Fibroblast of mammary gland (primary cell): ENCODE results near the gene ANKMY2.
A peak's percentile ranks its signal among the peaks of the same experiment; 100 is the strongest.
"Not testable (repeated sequence)": the region's sequence is repeated elsewhere in the genome, so short reads cannot be mapped to it uniquely, and the experiment has no call there.

Experiments
- DNase-seq: peaks from one replicate; pipeline ENCODE4 v3.0.0-alpha.2; 2010; ENCODE audit warnings: low read depth
- H3K4me3 ChIP-seq: 2 replicates; pipeline ENCODE4 v1.5.1; 2011; ENCODE audit warnings: low read depth, mild to moderate bottlenecking, low read length, moderate library complexity; ENCODE audit not compliant: control insufficient read depth
- TF ChIP-seq, protein P1 (sequence below): conservative IDR thresholded peaks from 2 replicates; pipeline ENCODE4 v1.5.1; 2011; ENCODE audit warnings: low read depth, low read length, inconsistent platforms; ENCODE audit not compliant: control insufficient read depth, insufficient read depth

The ANKMY2 gene

DNA sequence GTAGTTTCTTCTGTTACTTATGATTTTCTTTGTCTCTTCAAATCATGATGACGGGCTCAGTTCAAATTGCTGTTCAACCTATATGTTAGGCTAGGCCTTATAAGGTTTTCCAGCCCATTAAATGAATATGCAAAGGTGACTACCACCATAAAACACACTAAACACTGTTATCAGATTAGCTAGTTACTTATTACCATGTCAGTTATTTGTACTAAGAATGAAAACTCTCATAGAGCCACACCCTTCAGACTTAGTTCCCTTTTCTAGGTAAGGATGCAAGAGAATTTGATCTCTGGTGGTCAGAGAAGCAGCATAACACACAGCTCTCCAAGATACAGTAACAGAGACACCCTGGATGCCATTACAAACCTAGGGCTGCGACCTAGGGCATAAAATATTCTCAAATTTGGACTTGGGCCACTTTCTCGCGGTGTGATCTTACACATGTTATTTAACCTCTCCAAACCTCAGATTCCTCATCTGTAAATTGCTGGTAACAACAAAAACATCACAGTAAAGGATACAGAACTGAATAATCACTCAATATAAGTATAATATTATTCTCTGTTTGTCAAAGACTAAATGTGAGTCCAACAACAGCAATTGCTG, 35.6 kb downstream of the ANKMY2 start:
- no peak overlapping the region for H3K4me3 ChIP-seq
- DNase-seq, result peak; percentile 15
- TF ChIP-seq, protein P1, sequence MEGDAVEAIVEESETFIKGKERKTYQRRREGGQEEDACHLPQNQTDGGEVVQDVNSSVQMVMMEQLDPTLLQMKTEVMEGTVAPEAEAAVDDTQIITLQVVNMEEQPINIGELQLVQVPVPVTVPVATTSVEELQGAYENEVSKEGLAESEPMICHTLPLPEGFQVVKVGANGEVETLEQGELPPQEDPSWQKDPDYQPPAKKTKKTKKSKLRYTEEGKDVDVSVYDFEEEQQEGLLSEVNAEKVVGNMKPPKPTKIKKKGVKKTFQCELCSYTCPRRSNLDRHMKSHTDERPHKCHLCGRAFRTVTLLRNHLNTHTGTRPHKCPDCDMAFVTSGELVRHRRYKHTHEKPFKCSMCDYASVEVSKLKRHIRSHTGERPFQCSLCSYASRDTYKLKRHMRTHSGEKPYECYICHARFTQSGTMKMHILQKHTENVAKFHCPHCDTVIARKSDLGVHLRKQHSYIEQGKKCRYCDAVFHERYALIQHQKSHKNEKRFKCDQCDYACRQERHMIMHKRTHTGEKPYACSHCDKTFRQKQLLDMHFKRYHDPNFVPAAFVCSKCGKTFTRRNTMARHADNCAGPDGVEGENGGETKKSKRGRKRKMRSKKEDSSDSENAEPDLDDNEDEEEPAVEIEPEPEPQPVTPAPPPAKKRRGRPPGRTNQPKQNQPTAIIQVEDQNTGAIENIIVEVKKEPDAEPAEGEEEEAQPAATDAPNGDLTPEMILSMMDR, result no peak

DNA sequence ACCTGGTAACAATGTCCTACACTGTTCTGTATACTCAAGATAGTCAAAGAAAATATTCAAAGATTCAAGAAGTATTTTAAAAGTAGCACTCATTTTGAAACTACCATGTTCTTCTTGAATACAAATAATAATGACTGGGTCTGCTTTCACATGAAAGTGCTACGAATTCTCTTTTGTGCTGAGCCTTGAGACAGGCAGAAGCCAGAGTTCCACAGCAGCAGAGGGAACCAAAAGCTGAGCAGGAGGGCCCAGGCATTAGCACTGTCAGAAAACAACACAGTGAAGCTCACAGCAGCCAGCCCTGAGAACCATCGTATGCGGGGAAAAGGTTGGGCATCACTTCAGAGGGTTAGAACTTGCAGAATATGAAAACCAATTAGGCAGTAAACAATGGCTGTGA, 38.9 kb downstream of the ANKMY2 start:
- no peak overlapping the region for H3K4me3 ChIP-seq
- DNase-seq, result no peak
- TF ChIP-seq, protein P1, result no peak

DNA sequence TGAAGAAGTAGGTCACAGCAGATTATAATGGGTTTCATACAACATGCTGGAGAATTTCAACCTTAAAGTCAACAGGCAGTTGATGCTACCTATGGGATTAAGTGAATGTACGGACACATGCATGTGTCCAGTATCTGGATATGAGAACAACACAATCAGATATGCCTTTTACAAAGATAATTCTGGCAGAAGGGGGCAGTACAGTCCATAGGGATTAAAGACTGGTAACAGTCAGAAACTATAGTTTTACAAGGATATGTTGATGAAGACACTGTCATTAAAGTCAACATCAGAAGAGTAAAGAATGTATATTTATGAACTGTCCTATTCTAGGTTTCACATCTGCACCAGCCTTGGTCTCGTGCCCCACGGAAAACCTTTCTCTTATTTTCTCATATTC, 41.5 kb downstream of the ANKMY2 start:
- TF ChIP-seq, protein P1, result peak; percentile 48
- no peak overlapping the region for H3K4me3 ChIP-seq
- peak; percentile 51 for DNase-seq

DNA sequence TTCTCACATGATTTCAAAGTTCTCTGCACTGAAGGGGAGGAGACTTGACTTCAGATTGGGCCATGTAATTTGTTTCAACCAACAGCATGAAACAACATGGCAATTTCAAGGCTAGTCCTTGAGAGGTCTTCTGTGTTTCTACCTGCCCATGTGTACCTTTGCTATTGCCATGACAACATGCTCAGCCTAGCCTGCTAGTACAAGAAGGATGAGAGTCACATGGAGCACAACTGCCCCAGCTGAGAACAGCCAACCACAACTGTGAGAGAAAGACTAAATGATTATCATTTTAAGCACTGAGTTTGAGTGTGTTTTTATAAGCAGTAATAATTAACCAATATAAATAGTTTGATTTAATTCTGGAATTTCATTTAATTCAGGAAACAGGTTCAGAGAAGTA, 41.9 kb downstream of the ANKMY2 start:
- DNase-seq, result no peak
- TF ChIP-seq, protein P1, result no peak
- no peak overlapping the region for H3K4me3 ChIP-seq

DNA sequence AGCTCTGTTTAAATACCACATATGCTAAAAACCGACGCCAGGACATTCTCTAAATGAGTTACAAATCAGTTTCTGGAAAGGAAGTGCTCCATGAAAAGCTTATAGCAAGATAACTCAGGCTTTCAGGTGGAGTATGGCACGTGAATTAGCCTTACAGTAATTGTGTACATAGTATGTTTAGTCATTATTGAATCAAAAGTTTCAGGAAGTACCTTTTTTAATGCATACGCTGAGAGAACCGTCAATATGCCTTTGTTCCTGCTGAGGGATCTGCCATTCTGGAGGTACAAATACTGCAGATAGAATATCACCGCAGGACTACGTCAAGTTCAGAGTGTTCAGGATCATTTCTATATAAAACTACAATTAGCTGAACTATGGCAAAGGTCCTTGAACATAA, 45.7 kb downstream of the ANKMY2 start:
- DNase-seq, result no peak
- TF ChIP-seq, protein P1, result no peak
- no peak overlapping the region for H3K4me3 ChIP-seq

DNA sequence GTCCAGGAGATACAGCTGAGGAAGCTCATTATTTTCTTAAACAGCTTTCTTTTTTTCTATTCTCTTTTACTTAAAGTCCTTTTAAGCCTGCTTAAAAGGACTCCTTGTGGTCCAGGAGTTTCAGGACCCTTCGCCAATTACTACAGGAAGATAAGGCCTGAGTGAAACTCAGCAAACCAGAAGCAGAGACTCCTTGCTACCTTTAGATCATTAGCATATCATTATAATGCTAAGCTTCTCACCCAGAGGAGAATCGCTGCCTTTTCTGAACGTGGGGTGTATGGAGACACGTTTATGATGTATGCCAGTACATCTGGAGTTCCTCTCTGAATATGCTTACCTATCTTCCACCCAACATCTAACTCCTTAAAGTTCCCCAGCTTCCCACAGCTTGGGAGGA, 47.5 kb downstream of the ANKMY2 start:
- TF ChIP-seq, protein P1, result no peak
- DNase-seq, result no peak
- H3K4me3 ChIP-seq, result no peak overlapping the region

DNA sequence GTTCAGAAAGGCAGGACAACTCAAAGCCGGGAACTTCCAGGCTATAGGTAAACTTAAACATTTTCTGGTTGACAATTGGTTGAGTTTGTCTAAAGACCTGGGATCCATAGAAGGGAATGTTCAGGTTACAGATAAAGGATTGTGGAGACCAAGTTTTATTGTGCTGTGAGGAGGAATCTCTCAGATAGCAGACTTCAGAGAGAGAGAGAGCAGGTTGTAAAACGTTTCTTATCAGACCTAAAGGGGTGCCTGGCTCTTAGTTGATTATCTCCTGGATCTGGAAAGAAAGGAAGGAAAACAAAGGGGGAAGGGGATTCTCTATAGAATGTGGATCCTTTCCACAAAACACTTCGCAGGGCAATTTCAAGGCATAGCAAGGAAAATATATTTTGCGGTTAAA, 50.0 kb downstream of the ANKMY2 start:
- DNase-seq, H3K4me3 ChIP-seq: not testable (repeated sequence)
